Neural cell (in vitro differentiated cells): ENCODE data around the gene ADAM11. TPM values are rescaled to one million over a fixed set of nuclear protein-coding genes. Genes with fewer than 3 reads are reported as not detected.

Source experiments
- H2AFZ ChIP-seq: fragments of 200-600, 300-800 bp; sonication (generic), shearing (Covaris generic); 2 replicates; pipeline ENCODE4 v1.6.0; 2014; ENCODE audit warnings: low read depth, mild to moderate bottlenecking, antibody characterized with exemption, low read length, moderate library complexity
- H3F3A ChIP-seq: fragments of 200-600 bp; shearing (Covaris generic); 2 replicates; pipeline ENCODE4 v1.6.1; 2016; ENCODE audit warnings: mild to moderate bottlenecking, moderate library complexity, mixed read lengths, antibody characterized with exemption, low read length; ENCODE audit not compliant: insufficient read depth, poor library complexity, severe bottlenecking
- H3K27ac ChIP-seq: fragments of 200-600, 300-800 bp; sonication (generic), shearing (Covaris generic); 2 replicates; pipeline ENCODE4 v1.5.1; 2014; ENCODE audit warnings: mild to moderate bottlenecking, low read length, moderate library complexity
- H3K27me3 ChIP-seq: fragments of 300-800, 200-600 bp; sonication (generic), shearing (Covaris generic); 2 replicates; pipeline ENCODE4 v1.6.0; 2014; ENCODE audit warnings: mild to moderate bottlenecking, low read depth, low read length, moderate library complexity; ENCODE audit not compliant: insufficient read depth
- H3K36me3 ChIP-seq: fragments of 300-800, 200-600 bp; sonication (generic), shearing (Covaris generic); 2 replicates; pipeline ENCODE4 v1.5.1; 2014; ENCODE audit warnings: mild to moderate bottlenecking, antibody characterized with exemption, low read length, moderate library complexity; ENCODE audit not compliant: insufficient read depth
- H3K4me2 ChIP-seq: fragments of 300-800, 200-600 bp; sonication (generic), shearing (Covaris generic); 2 replicates; pipeline ENCODE4 v1.6.0; 2014; ENCODE audit warnings: mild to moderate bottlenecking, low read length
- H3K4me3 ChIP-seq: fragments of 300-800, 200-600 bp; sonication (generic), shearing (Covaris generic); 2 replicates; pipeline ENCODE4 v1.5.1; 2014; ENCODE audit warnings: mild to moderate bottlenecking, low read length, moderate library complexity
- H3K79me2 ChIP-seq: fragments of 200-600 bp; shearing (Covaris generic); replicated peaks from 2 replicates; pipeline ENCODE4 v1.6.0; 2014; ENCODE audit warnings: mild to moderate bottlenecking, low read length, moderate library complexity; ENCODE audit not compliant: insufficient read depth
- H3K9ac ChIP-seq: fragments of 300-800, 200-600 bp; sonication (generic), shearing (Covaris generic); 2 replicates; pipeline ENCODE4 v1.6.1; 2016; ENCODE audit warnings: mild to moderate bottlenecking, low read length, mixed read lengths
- H3K9me2 ChIP-seq: fragments of 200-600 bp; shearing (Covaris generic); 2 replicates; pipeline ENCODE4 v1.6.1; 2016; ENCODE audit warnings: mild to moderate bottlenecking, low read length, mixed read lengths; ENCODE audit not compliant: insufficient read depth
- H3K9me3 ChIP-seq: fragments of 200-600, 300-800 bp; sonication (generic), shearing (Covaris generic); 2 replicates; pipeline ENCODE4 v1.6.1; 2016; ENCODE audit warnings: mild to moderate bottlenecking, mixed run types, low read length, moderate library complexity, mixed read lengths
- H4K20me1 ChIP-seq: fragments of 200-600 bp; shearing (Covaris generic); 2 replicates; pipeline ENCODE4 v1.6.1; 2016; ENCODE audit warnings: mild to moderate bottlenecking, mixed run types; ENCODE audit not compliant: insufficient read depth
- EP300 ChIP-seq: fragments of 450-650 bp; conservative IDR thresholded peaks from 2 replicates; pipeline ENCODE4 v1.6.1; 2014; ENCODE audit warnings: antibody characterized with exemption, mild to moderate bottlenecking, moderate library complexity; ENCODE audit not compliant: poor library complexity, severe bottlenecking
- EZH2 ChIP-seq: fragments of 200-600, 300-800 bp; shearing (Covaris generic), sonication (generic); IDR thresholded peaks from 2 replicates; pipeline ENCODE4 v1.6.1; 2014; ENCODE audit warnings: antibody characterized with exemption, low read length, borderline replicate concordance, mild to moderate bottlenecking; ENCODE audit not compliant: insufficient read depth, poor library complexity, severe bottlenecking
- MXI1 ChIP-seq: fragments of 450-650 bp; conservative IDR thresholded peaks from 2 replicates; pipeline ENCODE4 v1.6.1; 2014; ENCODE audit warnings: antibody characterized with exemption, mild to moderate bottlenecking; ENCODE audit not compliant: poor library complexity, severe bottlenecking
- POLR2AphosphoS5 ChIP-seq: IDR thresholded peaks from 2 replicates; pipeline ENCODE4 v1.6.1; 2012
- RAD21 ChIP-seq: fragments of 450-650 bp; conservative IDR thresholded peaks from 2 replicates; pipeline ENCODE4 v1.6.1; 2014; ENCODE audit warnings: antibody characterized with exemption, mild to moderate bottlenecking, moderate library complexity
- SMC3 ChIP-seq: fragments of 450-650 bp; conservative IDR thresholded peaks from 2 replicates; pipeline ENCODE4 v1.6.1; 2014; ENCODE audit warnings: antibody characterized with exemption, mild to moderate bottlenecking, moderate library complexity; ENCODE audit not compliant: poor library complexity
- TAF1 ChIP-seq: IDR thresholded peaks from 2 replicates; pipeline ENCODE4 v1.6.1; 2012; ENCODE audit warnings: low read depth
- polyA plus RNA-seq: library from polyadenylated mRNA; depleted of rRNA; stranded (reverse); fragments of >200 nt; gene quantifications from 2 replicates; pipeline ENCODE4 v1.2.3, GENCODE V29; 2014
- TF ChIP-seq, protein P1 (sequence below): IDR thresholded peaks from 2 replicates; pipeline ENCODE4 v1.6.1; 2012; ENCODE audit warnings: borderline replicate concordance
- TF ChIP-seq, protein P2 (sequence below): fragments of 450-650 bp; IDR thresholded peaks from 2 replicates; pipeline ENCODE4 v1.5.1; 2014; ENCODE audit warnings: antibody characterized with exemption, mild to moderate bottlenecking, moderate library complexity; ENCODE audit not compliant: poor library complexity, severe bottlenecking

The ADAM11 gene
- polyA plus RNA-seq, 1 donor from 2014 or later: 25.8 TPM

DNA sequence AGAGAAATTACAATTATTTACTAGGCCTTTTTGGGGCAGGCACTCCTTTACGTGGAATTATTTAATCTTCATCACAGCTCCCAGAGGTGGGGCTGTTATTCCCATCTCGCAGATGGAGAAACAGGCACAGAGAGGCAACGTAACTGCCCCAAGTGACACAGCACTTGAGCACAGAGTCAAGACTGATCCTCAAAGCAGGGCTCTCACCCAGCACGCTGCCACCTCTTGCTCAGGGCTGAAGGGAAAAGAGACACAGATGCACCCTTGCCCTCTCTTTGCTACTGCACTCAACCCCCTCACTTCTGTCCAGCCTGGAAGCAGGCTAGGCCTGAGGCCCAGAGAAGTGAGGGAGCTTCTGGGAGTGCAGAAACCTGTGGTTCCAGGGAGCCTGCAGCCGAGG, 4.4 kb downstream of the ADAM11 start:
- no peaks in the 10 kb centered on the region for H3K36me3 ChIP-seq
- H3K27me3 ChIP-seq: peaks cover 7% of the 10 kb centered on the region
- no peak overlapping the region for H3K4me2 ChIP-seq
- no peaks in the 10 kb centered on the region for H4K20me1 ChIP-seq
- H3K9ac ChIP-seq: no peak overlapping the region
- H2AFZ ChIP-seq: no peak overlapping the region
- H3K79me2 ChIP-seq: no peaks in the 10 kb centered on the region
- H3K9me2 ChIP-seq: no peaks in the 10 kb centered on the region
- no peak overlapping the region for H3K27ac ChIP-seq
- no peaks in the 10 kb centered on the region for H3K9me3 ChIP-seq
- no peak for TF ChIP-seq EZH2
- TF ChIP-seq, protein P1, sequence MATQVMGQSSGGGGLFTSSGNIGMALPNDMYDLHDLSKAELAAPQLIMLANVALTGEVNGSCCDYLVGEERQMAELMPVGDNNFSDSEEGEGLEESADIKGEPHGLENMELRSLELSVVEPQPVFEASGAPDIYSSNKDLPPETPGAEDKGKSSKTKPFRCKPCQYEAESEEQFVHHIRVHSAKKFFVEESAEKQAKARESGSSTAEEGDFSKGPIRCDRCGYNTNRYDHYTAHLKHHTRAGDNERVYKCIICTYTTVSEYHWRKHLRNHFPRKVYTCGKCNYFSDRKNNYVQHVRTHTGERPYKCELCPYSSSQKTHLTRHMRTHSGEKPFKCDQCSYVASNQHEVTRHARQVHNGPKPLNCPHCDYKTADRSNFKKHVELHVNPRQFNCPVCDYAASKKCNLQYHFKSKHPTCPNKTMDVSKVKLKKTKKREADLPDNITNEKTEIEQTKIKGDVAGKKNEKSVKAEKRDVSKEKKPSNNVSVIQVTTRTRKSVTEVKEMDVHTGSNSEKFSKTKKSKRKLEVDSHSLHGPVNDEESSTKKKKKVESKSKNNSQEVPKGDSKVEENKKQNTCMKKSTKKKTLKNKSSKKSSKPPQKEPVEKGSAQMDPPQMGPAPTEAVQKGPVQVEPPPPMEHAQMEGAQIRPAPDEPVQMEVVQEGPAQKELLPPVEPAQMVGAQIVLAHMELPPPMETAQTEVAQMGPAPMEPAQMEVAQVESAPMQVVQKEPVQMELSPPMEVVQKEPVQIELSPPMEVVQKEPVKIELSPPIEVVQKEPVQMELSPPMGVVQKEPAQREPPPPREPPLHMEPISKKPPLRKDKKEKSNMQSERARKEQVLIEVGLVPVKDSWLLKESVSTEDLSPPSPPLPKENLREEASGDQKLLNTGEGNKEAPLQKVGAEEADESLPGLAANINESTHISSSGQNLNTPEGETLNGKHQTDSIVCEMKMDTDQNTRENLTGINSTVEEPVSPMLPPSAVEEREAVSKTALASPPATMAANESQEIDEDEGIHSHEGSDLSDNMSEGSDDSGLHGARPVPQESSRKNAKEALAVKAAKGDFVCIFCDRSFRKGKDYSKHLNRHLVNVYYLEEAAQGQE: no peak
- no peaks in the 10 kb centered on the region for H3F3A ChIP-seq
- H3K4me3 ChIP-seq: no peak overlapping the region

DNA sequence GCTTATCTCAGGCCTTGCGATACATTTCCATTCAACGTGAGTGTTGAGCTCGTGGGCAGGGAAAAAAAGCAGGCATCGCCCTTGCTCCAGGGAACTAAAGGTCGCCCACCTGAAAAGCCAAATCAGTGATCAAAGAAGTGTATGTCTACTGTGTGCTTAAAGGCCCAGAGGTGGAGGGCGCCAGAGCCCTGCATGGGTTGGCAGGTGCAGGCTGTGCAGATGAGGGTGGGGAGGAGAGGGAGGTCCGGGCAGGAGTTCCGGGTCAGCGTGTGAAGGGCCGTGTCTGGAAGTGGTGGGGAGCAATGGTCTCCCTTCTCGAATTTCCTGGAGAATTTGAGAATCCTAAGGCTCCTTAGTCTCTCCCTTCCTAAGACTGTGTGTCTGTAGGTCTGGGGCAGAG, 7.2 kb downstream of the ADAM11 start:
- Histone ChIP-seq H4K20me1 (no peaks in the 10 kb centered on the region), H3K9ac (no peak overlapping the region), H3K9me3 (no peaks in the 10 kb centered on the region), H3K4me3 (no peak overlapping the region), H3K9me2 (no peaks in the 10 kb centered on the region), H3K4me2 (no peak overlapping the region), H3K36me3 (no peaks in the 10 kb centered on the region), H3F3A (no peaks in the 10 kb centered on the region), H2AFZ (no peak overlapping the region), H3K27me3 (no peaks in the 10 kb centered on the region), H3K79me2 (no peaks in the 10 kb centered on the region), H3K27ac (no peak overlapping the region)
- TF ChIP-seq, protein P2, sequence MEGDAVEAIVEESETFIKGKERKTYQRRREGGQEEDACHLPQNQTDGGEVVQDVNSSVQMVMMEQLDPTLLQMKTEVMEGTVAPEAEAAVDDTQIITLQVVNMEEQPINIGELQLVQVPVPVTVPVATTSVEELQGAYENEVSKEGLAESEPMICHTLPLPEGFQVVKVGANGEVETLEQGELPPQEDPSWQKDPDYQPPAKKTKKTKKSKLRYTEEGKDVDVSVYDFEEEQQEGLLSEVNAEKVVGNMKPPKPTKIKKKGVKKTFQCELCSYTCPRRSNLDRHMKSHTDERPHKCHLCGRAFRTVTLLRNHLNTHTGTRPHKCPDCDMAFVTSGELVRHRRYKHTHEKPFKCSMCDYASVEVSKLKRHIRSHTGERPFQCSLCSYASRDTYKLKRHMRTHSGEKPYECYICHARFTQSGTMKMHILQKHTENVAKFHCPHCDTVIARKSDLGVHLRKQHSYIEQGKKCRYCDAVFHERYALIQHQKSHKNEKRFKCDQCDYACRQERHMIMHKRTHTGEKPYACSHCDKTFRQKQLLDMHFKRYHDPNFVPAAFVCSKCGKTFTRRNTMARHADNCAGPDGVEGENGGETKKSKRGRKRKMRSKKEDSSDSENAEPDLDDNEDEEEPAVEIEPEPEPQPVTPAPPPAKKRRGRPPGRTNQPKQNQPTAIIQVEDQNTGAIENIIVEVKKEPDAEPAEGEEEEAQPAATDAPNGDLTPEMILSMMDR: no peak
- no peak for TF ChIP-seq POLR2AphosphoS5

DNA sequence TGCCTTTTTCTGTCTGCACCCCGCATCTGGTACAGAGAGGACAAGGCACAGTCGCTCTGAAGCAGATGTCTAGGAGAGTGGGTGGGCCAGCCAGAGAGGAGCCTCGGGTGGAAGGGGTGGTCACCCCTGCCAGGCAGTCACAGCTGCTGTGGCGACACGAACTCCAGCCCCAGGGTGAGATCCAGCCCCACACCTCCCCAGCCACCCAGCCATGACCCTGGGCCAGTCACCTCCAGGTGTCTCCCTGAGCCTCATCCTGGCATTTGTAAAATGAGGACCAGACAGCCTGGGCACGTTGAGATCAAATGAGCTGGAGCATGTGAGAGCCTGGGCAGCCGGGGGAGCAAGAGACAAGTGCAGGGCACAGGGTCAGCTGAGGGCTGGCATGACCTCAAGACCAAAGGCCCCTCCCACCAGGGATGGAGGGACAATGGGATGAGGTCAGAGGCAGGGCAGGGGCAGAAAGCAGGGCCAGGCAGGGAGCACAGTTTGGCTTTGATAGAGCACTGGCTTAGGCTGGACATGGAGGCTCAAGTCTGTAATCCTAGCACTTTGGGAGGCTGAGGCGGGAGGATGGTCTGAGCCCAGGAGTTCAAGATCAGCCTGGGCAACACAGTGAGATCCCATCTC, 7.7 kb downstream of the ADAM11 start:
- Histone ChIP-seq H3K9me2 (no peaks in the 10 kb centered on the region), H3F3A (no peaks in the 10 kb centered on the region), H3K36me3 (no peaks in the 10 kb centered on the region), H3K9ac (no peak overlapping the region), H4K20me1 (no peaks in the 10 kb centered on the region), H3K27me3 (no peaks in the 10 kb centered on the region), H3K4me3 (no peak overlapping the region), H3K4me2 (no peak overlapping the region), H3K79me2 (no peaks in the 10 kb centered on the region), H3K27ac (no peak overlapping the region), H2AFZ (no peak overlapping the region), H3K9me3 (no peaks in the 10 kb centered on the region)
- TF ChIP-seq, protein P2: no peak
- TF ChIP-seq SMC3: no peak
- TF ChIP-seq, protein P1: no peak
- TF ChIP-seq TAF1: no peak
- no peak for TF ChIP-seq MXI1
- no peak for TF ChIP-seq EP300
- no peak for TF ChIP-seq RAD21
- no peak for TF ChIP-seq EZH2
